Measurements from ENCODE around the gene GLIS1. TPM values are rescaled to one million over a fixed set of nuclear protein-coding genes. Genes with fewer than 3 reads are reported as not detected.

Gene GLIS1
- total and polyA plus RNA-seq, 2 of the 8 experiments (the other 6 are each of a cell fraction or from before 2014, with no cell fraction given): 0.15 to 0.22 TPM

- Histone ChIP-seq H3K23ac (ENCODE audit: insufficient read length) (no peak overlapping the region), H3K4me1 (replicated peaks in 1 of 4; ENCODE audit: control insufficient read depth in 3 of 4, insufficient read depth in 4 of 4, low read length in 3 of 4) (no peaks in the 10 kb centered on the region; a peak in 1 of 7 replicates), H3K4ac (replicated peaks; ENCODE audit: insufficient read length, low read depth, low read length) (no peak overlapping the region), H3K27me3 (replicated peaks in 1 of 4; ENCODE audit: control insufficient read depth in 3 of 4, extremely low read depth in 1 of 4, insufficient read depth in 3 of 4, low read length in 3 of 4) (no peaks in the 10 kb centered on the region), H4K20me1 (replicated peaks in 1 of 2; ENCODE audit: control insufficient read depth in 1 of 2, insufficient read depth in 2 of 2, low read length in 2 of 2) (no peaks in the 10 kb centered on the region), H4K5ac (ENCODE audit: insufficient read length, low read depth, low read length) (no peak overlapping the region), H3K27ac (ENCODE audit: low read depth, low read length) (no peak overlapping the region), H3K79me2 (ENCODE audit: control insufficient read depth in 1 of 2, insufficient read depth in 2 of 2, low read length in 2 of 2) (no peaks in the 10 kb centered on the region), H2AFZ (ENCODE audit: low read length) (no peak overlapping the region), H4K8ac (ENCODE audit: extremely low read depth, insufficient read depth, low read length) (no peak overlapping the region), H2AK5ac (ENCODE audit: low read depth, low read length) (no peak overlapping the region), H4K91ac (replicated peaks; ENCODE audit: insufficient read length, low read length) (no peak overlapping the region), H3K9me3 (ENCODE audit: insufficient read depth in 2 of 2, low read depth in 1 of 2, low read length in 1 of 2) (no peaks in the 10 kb centered on the region), H2BK120ac (replicated peaks; ENCODE audit: low read depth, low read length) (no peak overlapping the region), H3K23me2 (ENCODE audit: low read depth, low read length) (no peaks in the 10 kb centered on the region), H3K36me3 (ENCODE audit: control insufficient read depth in 2 of 4, insufficient read depth in 4 of 4, low read length in 3 of 4) (peaks cover 6 to 43% (median 20%) of the 10 kb centered on the region in 4 experiments; a peak in 7 of 8 replicates), H2BK12ac (ENCODE audit: low read depth, low read length) (no peak overlapping the region), H3K18ac (ENCODE audit: extremely low read depth, low read length) (no peak overlapping the region), H3K79me1 (ENCODE audit: low read depth, low read length) (no peaks in the 10 kb centered on the region), H3K9ac (replicated peaks in 1 of 4; ENCODE audit: extremely low read depth in 1 of 4, low read depth in 3 of 4, low read length in 3 of 4) (no peak overlapping the region), H3K4me2 (ENCODE audit: insufficient read depth in 1 of 2, low read depth in 2 of 2, low read length in 2 of 2) (no peak overlapping the region), H2BK15ac (ENCODE audit: low read length) (no peak overlapping the region), H3K4me3 (ENCODE audit: extremely low read depth in 1 of 4, insufficient read depth in 2 of 4, low read depth in 3 of 4, low read length in 4 of 4) (no peak overlapping the region), H2BK5ac (ENCODE audit: low read depth, low read length) (no peak overlapping the region), H3K14ac (ENCODE audit: insufficient read length) (no peak overlapping the region), H3K56ac (replicated peaks; ENCODE audit: insufficient read length, low read depth, low read length) (no peak overlapping the region), H2BK20ac (ENCODE audit: low read length) (no peak overlapping the region)
- ChIA-PET POLR2A (ENCODE audit: partially characterized antibody) (no interaction called here), CTCF (ENCODE audit: partially characterized antibody) (no interaction called here)
- no peak for FAIRE-seq
- TF ChIP-seq SUZ12 (IDR thresholded peaks at IDR 0.05; ENCODE audit: low read length) (no peak), POU5F1 (IDR thresholded peaks at IDR 0.05; ENCODE audit: low read depth, low read length) (no peak)
- DNase-seq (ENCODE audit: low read depth in 1 of 2, low spot score in 2 of 2): no peak
- 91% methylated on average over 2 of the region's 2 CpGs; no CpG with 5 or more reads in 1 of the 2 experiments for WGBS, 2 experiments (ENCODE audit: extremely low coverage in 1 of 2, insufficient coverage in 1 of 2, insufficient read length in 1 of 2, insufficient replicate concordance in 2 of 2, low coverage in 1 of 2, low lambda C conversion rate in 2 of 2, missing lambda C conversion rate in 1 of 2)
Observed at GRCh38 chr1:53771648-53772047, 32.7 kb upstream of the GLIS1 start.

Data from H1 (cell line).